H9 (cell line): ENCODE results near the gene ARPP21. TPM values are rescaled to one million over a fixed set of nuclear protein-coding genes. Genes with fewer than 3 reads are reported as not detected.

ENCODE experiments used
- DNase-seq: peaks from one replicate; pipeline ENCODE4 v3.0.0-alpha.2; 2017
- H2AFZ ChIP-seq: one replicate; pipeline ENCODE4 v1.6.1; 2013; ENCODE audit warnings: mild to moderate bottlenecking, low read length, control low read depth, moderate library complexity
- H2AK5ac ChIP-seq: 2 replicates; pipeline ENCODE4 v1.6.1; 2013; ENCODE audit warnings: low read length, control low read depth, mixed read lengths; ENCODE audit not compliant: insufficient read length
- H2BK120ac ChIP-seq: one replicate; pipeline ENCODE4 v1.6.1; 2013; ENCODE audit warnings: low read depth, mild to moderate bottlenecking, low read length, control low read depth, inconsistent platforms; ENCODE audit not compliant: poor library complexity, severe bottlenecking
- H2BK12ac ChIP-seq: 2 replicates; pipeline ENCODE4 v1.6.1; 2013; ENCODE audit warnings: low read length, control low read depth, mixed read lengths, low read depth; ENCODE audit not compliant: insufficient read length
- H2BK15ac ChIP-seq: 2 replicates; pipeline ENCODE4 v1.6.1; 2013; ENCODE audit warnings: low read depth, low read length, control low read depth
- H2BK20ac ChIP-seq: one replicate; pipeline ENCODE4 v1.6.1; 2013; ENCODE audit warnings: low read depth, mild to moderate bottlenecking, low read length, control low read depth, inconsistent platforms; ENCODE audit not compliant: poor library complexity, severe bottlenecking
- H2BK5ac ChIP-seq: 2 replicates; pipeline ENCODE4 v1.6.1; 2013; ENCODE audit warnings: low read length, control low read depth, mixed read lengths; ENCODE audit not compliant: insufficient read length
- H3K14ac ChIP-seq: 2 replicates; pipeline ENCODE4 v1.6.1; 2013; ENCODE audit warnings: low read length, control low read depth; ENCODE audit not compliant: insufficient read depth
- H3K18ac ChIP-seq: 2 replicates; pipeline ENCODE4 v1.6.1; 2013; ENCODE audit warnings: low read depth, mild to moderate bottlenecking, mixed read lengths, low read length, control low read depth; ENCODE audit not compliant: insufficient read length
- H3K23ac ChIP-seq: 2 replicates; pipeline ENCODE4 v1.6.1; 2013; ENCODE audit warnings: low read length, control low read depth, mixed read lengths, low read depth; ENCODE audit not compliant: insufficient read length
- H3K23me2 ChIP-seq: 2 replicates; pipeline ENCODE4 v1.6.1; 2013; ENCODE audit warnings: low read depth, mild to moderate bottlenecking, mixed read lengths, low read length, control low read depth; ENCODE audit not compliant: insufficient read length, poor library complexity, severe bottlenecking
- H3K27ac ChIP-seq: 2 replicates; pipeline ENCODE4 v1.5.1; 2013; ENCODE audit warnings: low read length, control low read depth, mixed read lengths, low read depth; ENCODE audit not compliant: insufficient read length
- H3K27me3 ChIP-seq: 2 replicates; pipeline ENCODE4 v1.6.1; 2013; ENCODE audit warnings: low read length, control low read depth, inconsistent platforms; ENCODE audit not compliant: insufficient read depth
- H3K4ac ChIP-seq: 2 replicates; pipeline ENCODE4 v1.6.1; 2013; ENCODE audit warnings: low read depth, mild to moderate bottlenecking, control low read depth, inconsistent platforms, low read length, moderate library complexity
- H3K4me1 ChIP-seq: 2 replicates; pipeline ENCODE4 v1.6.1; 2013; ENCODE audit warnings: low read length, control low read depth, inconsistent platforms; ENCODE audit not compliant: insufficient read depth
- H3K4me2 ChIP-seq: 2 replicates; pipeline ENCODE4 v1.6.1; 2013; ENCODE audit warnings: low read length, control low read depth, mixed read lengths; ENCODE audit not compliant: insufficient read length, insufficient read depth
- H3K56ac ChIP-seq: 2 replicates; pipeline ENCODE4 v1.6.1; 2013; ENCODE audit warnings: low read depth, mild to moderate bottlenecking, mixed read lengths, low read length, control low read depth; ENCODE audit not compliant: insufficient read length
- H3K79me1 ChIP-seq: 2 replicates; pipeline ENCODE4 v1.6.1; 2013; ENCODE audit warnings: low read depth, mild to moderate bottlenecking, moderate library complexity, low read length, control low read depth, inconsistent platforms; ENCODE audit not compliant: insufficient read depth, poor library complexity, severe bottlenecking
- H3K79me2 ChIP-seq: 2 replicates; pipeline ENCODE4 v1.6.1; 2013; ENCODE audit warnings: low read length, control low read depth, inconsistent platforms; ENCODE audit not compliant: insufficient read depth
- H3K9ac ChIP-seq: 2 replicates; pipeline ENCODE4 v1.6.1; 2013; ENCODE audit warnings: low read length, control low read depth, mixed read lengths; ENCODE audit not compliant: insufficient read length; ENCODE audit errors: extremely low read depth
- H3K9me3 ChIP-seq: one replicate; pipeline ENCODE4 v1.6.1; 2013; ENCODE audit warnings: low read depth, low read length, inconsistent platforms; ENCODE audit not compliant: control insufficient read depth
- H3T11ph ChIP-seq: one replicate; pipeline ENCODE4 v1.6.1; 2013; ENCODE audit warnings: mild to moderate bottlenecking, low read length, control low read depth, inconsistent platforms
- H4K20me1 ChIP-seq: one replicate; pipeline ENCODE4 v1.6.1; 2013; ENCODE audit not compliant: control insufficient read depth, insufficient read length, insufficient read depth
- H4K5ac ChIP-seq: 2 replicates; pipeline ENCODE4 v1.6.1; 2013; ENCODE audit warnings: low read depth, mild to moderate bottlenecking, mixed read lengths, low read length, control low read depth; ENCODE audit not compliant: insufficient read length
- H4K8ac ChIP-seq: replicated peaks from 2 replicates; pipeline ENCODE4 v1.6.1; 2013; ENCODE audit warnings: low read length, control low read depth, mixed read lengths, low read depth; ENCODE audit not compliant: insufficient read length
- H4K91ac ChIP-seq: 2 replicates; pipeline ENCODE4 v1.6.1; 2013; ENCODE audit warnings: low read depth, mild to moderate bottlenecking, moderate library complexity, mixed read lengths, low read length, control low read depth; ENCODE audit not compliant: insufficient read length
- H3K27ac Mint-ChIP-seq, 3 experiments: 2 replicates in 2 of 3; 3 replicates in 1 of 3; pipeline ENCODE4 v1.8.0; 2020 to 2021; ENCODE audit warnings: mixed read lengths in 3 of 3, mild to moderate bottlenecking in 1 of 3, moderate library complexity in 1 of 3
- H3K27me3 Mint-ChIP-seq: 2 replicates; pipeline ENCODE4 v1.8.0; 2021; ENCODE audit warnings: low read depth, mild to moderate bottlenecking, moderate library complexity, mixed read lengths
- H3K36me3 Mint-ChIP-seq, 3 experiments: 2 replicates in 2 of 3; 3 replicates in 1 of 3; pipeline ENCODE4 v1.8.0; 2020 to 2021; ENCODE audit warnings: low read depth in 3 of 3, mixed read lengths in 3 of 3; ENCODE audit not compliant: insufficient read depth in 1 of 3
- H3K4me1 Mint-ChIP-seq, 2 experiments: 2 replicates each; pipeline ENCODE4 v1.8.0; 2020; ENCODE audit warnings: mixed read lengths in 2 of 2
- H3K4me3 Mint-ChIP-seq, 2 experiments: 2 replicates in 1 of 2; 3 replicates in 1 of 2; pipeline ENCODE4 v1.8.0; 2020 to 2021; ENCODE audit warnings: mild to moderate bottlenecking in 2 of 2, mixed read lengths in 2 of 2, moderate library complexity in 1 of 2
- H3K9me3 Mint-ChIP-seq, 2 experiments: 2 replicates in 1 of 2; 3 replicates in 1 of 2; pipeline ENCODE4 v1.8.0; 2020; ENCODE audit warnings: mild to moderate bottlenecking in 2 of 2, mixed read lengths in 2 of 2, moderate library complexity in 1 of 2
- WGBS: extraction: QIAGEN DNeasy Blood & Tissue Kit; methylation state at CpG from one replicate; pipeline ENCODE4 v1.1.7; 2013; ENCODE audit warnings: missing lambda C conversion rate, low lambda C conversion rate, mixed read lengths; ENCODE audit not compliant: insufficient read length; ENCODE audit errors: extremely low coverage; 5-methylcytosine and 5-hydroxymethylcytosine counted together
- total RNA-seq: library from RNA; stranded (reverse); gene quantifications from 2 replicates; pipeline ENCODE4 v1.2.1, GENCODE V29; 2021
- TF ChIP-seq, protein P1 (sequence below): fragments of 200-600 bp; sonication (generic); conservative IDR thresholded peaks from 3 replicates; pipeline ENCODE4 v1.8.0; 2021; ENCODE audit warnings: antibody characterized with exemption, mild to moderate bottlenecking

The ARPP21 gene
- total RNA-seq, 1 experiment from 2014 or later, result not detected

DNA sequence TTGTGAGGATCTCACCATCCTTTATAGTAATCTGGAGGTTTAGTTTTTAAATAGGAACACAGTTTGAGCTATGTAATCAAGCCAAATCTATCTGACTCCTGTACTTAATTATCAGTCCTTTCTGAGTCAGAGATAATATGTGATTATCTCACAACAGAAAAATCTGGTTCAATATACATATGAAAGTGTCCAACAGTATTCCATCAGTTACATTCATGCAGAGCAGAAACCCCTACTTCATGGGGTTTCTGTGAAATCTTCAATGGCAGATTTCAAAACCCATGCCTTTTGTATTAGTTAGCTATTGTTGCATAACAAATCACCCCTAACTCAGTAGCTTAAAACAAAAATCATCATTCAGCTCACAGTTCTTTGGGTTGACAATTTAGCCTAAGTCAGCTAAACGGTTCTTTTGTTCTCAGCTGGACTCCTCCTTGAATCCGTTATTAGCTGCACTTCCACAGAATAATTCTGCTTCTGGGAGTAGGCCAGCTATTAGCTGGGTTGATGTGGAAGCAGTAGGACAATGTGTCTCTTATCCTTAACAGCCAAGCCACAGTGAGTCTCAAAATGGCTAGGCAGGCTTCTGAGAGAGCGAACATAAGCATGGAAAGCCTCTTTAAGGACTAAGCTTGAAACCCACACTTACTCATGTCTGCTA is 42.9 kb upstream of the ARPP21 start:
- no peaks in the 10 kb centered on the region; the same call in 1 of the 2 replicates for H3K4me1 ChIP-seq
- H3K27ac ChIP-seq, result no peak overlapping the region
- peaks cover 13 to 23% of the 10 kb centered on the region in 2 experiments for H3K4me1 Mint-ChIP-seq
- no peak overlapping the region for H3K4me3 Mint-ChIP-seq
- H3K36me3 Mint-ChIP-seq, result no peaks in the 10 kb centered on the region
- no peaks in the 10 kb centered on the region for H3K23me2 ChIP-seq
- H4K5ac ChIP-seq, result no peak overlapping the region
- no peak overlapping the region for H3T11ph ChIP-seq
- H2AFZ ChIP-seq, result no peak overlapping the region
- no peaks in the 10 kb centered on the region for H3K79me2 ChIP-seq
- TF ChIP-seq, protein P1, sequence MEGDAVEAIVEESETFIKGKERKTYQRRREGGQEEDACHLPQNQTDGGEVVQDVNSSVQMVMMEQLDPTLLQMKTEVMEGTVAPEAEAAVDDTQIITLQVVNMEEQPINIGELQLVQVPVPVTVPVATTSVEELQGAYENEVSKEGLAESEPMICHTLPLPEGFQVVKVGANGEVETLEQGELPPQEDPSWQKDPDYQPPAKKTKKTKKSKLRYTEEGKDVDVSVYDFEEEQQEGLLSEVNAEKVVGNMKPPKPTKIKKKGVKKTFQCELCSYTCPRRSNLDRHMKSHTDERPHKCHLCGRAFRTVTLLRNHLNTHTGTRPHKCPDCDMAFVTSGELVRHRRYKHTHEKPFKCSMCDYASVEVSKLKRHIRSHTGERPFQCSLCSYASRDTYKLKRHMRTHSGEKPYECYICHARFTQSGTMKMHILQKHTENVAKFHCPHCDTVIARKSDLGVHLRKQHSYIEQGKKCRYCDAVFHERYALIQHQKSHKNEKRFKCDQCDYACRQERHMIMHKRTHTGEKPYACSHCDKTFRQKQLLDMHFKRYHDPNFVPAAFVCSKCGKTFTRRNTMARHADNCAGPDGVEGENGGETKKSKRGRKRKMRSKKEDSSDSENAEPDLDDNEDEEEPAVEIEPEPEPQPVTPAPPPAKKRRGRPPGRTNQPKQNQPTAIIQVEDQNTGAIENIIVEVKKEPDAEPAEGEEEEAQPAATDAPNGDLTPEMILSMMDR, result no peak
- H3K9ac ChIP-seq, result no peak overlapping the region
- no peaks in the 10 kb centered on the region for H3K27me3 ChIP-seq
- no peak overlapping the region for H2BK5ac ChIP-seq
- H4K8ac ChIP-seq, result no peak overlapping the region
- H3K18ac ChIP-seq, result no peak overlapping the region
- no peak for DNase-seq
- H3K56ac ChIP-seq, result no peak overlapping the region
- H3K27ac Mint-ChIP-seq, result no peak overlapping the region
- no peak overlapping the region for H2BK120ac ChIP-seq
- no peaks in the 10 kb centered on the region for H4K20me1 ChIP-seq
- no peak overlapping the region for H3K14ac ChIP-seq
- no peak overlapping the region for H2BK20ac ChIP-seq
- no peak overlapping the region for H2AK5ac ChIP-seq
- no peaks in the 10 kb centered on the region for H3K9me3 ChIP-seq
- no peaks in the 10 kb centered on the region for H3K79me1 ChIP-seq
- H3K9me3 Mint-ChIP-seq, result no peaks in the 10 kb centered on the region; a peak in 2 of 5 replicates
- H3K23ac ChIP-seq, result no peak overlapping the region
- WGBS, result no CpG with 5 or more reads among the region's 3 CpGs
- no peak overlapping the region for H3K4ac ChIP-seq
- no peak overlapping the region for H2BK15ac ChIP-seq
- H2BK12ac ChIP-seq, result no peak overlapping the region
- no peaks in the 10 kb centered on the region for H3K27me3 Mint-ChIP-seq
- H3K4me2 ChIP-seq, result no peak overlapping the region
- H4K91ac ChIP-seq, result no peak overlapping the region
